ENCODE results near the gene KCNQ1.

The KCNQ1 gene

GRCh38 chr11:2432171-2432621 is 12.6 kb upstream of the KCNQ1 start:
- Mint-ChIP-seq H3K36me3 (no peaks in the 10 kb centered on the region), H3K27ac (no peak overlapping the region), H3K27me3 (no peaks in the 10 kb centered on the region), H3K9me3 (no peaks in the 10 kb centered on the region), H3K4me1 (no peaks in the 10 kb centered on the region), H3K4me3 (no peak overlapping the region)

DNA sequence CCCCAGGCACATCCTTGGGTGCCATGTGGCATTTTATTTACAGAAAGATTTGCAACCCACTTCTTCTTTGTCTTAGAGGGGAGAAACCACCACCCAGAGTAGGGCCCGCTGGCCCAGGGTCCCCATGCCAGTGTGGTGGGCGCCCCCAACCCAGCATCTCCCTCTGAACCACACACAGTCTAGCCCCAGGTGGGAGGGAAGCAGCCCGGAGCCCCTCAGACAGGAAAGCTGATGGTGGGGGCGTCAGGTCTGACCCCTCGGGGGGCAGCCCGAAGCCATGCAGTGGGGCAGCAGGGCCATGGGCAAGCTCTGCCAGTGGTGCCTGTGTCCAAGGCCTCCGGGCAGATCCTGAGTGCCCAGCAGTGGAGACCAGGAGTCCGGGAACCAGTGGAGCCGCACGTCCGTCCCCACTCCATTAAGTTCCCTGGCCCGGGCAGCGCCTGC is 12.2 kb upstream of the KCNQ1 start:
- Mint-ChIP-seq H3K36me3 (no peaks in the 10 kb centered on the region), H3K27me3 (no peaks in the 10 kb centered on the region), H3K4me1 (no peaks in the 10 kb centered on the region), H3K27ac (no peak overlapping the region), H3K4me3 (no peak overlapping the region), H3K9me3 (no peaks in the 10 kb centered on the region)

DNA sequence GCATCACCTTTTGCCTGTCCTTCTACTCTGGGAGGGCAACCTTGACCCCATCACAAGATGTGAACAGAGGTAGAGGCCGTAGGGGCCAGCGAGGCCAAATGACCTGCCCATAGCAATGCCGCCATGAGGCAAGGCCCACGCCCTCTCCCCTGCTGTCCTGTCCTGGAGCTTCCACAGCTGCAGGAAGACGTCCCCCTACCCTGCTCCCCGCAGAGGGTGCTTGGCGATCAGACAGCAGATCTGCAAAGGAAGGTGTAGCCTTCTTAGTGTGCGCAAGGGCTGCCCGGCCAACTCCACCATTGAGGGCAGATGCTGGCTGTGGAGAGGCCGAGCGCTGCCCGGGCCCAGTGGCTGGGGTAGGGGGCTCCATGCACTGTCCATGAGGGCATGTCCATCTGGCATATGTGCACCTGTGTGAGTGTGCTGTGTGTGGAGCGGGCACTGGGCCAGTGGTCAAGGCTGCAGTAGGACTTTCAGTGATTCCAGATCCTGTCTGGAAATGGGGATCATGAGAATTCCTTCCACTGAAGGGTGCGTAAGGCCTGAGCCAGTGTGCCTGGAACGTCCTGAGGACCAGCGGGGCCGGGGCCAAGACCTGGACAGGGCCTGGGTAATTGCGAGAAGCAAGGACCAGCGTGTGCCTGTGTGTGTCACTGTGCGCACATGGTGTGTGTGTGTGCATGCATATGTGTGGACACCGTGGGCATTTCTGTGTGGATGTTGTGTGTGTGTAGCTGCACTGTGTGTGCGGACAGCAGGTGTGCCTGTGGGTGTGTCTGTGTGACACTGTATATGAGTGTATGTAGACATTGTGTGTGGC is 11.5 kb upstream of the KCNQ1 start:
- no peaks in the 10 kb centered on the region for H3K4me1 Mint-ChIP-seq
- no peak overlapping the region for H3K4me3 Mint-ChIP-seq
- H3K36me3 Mint-ChIP-seq: no peaks in the 10 kb centered on the region
- no peak overlapping the region for H3K27ac Mint-ChIP-seq
- H3K9me3 Mint-ChIP-seq: no peaks in the 10 kb centered on the region
- H3K27me3 Mint-ChIP-seq: no peaks in the 10 kb centered on the region

GRCh38 chr11:2434008-2434407 is 10.8 kb upstream of the KCNQ1 start:
- no peak overlapping the region for H3K27ac Mint-ChIP-seq
- no peaks in the 10 kb centered on the region for H3K9me3 Mint-ChIP-seq
- H3K27me3 Mint-ChIP-seq: no peaks in the 10 kb centered on the region
- H3K36me3 Mint-ChIP-seq: no peaks in the 10 kb centered on the region
- no peak overlapping the region for H3K4me3 Mint-ChIP-seq
- H3K4me1 Mint-ChIP-seq: no peaks in the 10 kb centered on the region

DNA sequence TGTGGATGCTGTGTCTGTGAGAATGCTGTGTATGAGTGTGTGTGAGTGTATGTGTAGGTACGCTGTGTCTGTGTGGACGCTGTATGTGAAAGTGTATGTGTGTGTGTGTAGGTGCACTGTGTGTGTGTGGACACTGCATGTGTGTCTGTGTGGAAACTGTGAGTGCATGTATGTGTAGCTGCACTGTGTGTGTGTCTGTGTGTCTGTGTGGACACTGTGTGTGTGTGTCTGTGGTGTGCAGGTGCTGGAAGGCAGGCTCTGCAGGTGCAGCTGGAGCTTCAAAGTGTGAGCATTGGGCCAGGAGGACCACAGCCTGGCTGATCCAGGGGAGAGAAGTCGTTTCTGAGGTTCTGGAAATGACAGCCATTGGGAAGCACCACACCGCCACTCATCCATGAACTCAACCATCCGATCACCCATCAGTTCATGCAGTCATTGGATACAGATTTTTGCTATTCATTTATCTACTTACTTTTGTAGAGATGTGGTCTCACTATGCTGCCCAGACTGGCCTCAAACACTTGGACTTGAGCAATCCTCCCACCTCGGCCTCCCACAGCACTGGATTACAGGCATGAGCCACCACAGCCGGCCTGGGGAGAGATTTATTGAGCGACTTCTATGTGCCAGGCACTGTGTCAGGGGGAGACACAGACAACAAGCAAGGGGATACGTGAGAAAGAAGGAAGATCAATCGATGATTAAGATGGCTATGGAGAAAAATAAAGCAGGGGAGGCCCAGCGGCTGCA is 10.1 kb upstream of the KCNQ1 start:
- H3K9me3 Mint-ChIP-seq: no peaks in the 10 kb centered on the region
- H3K36me3 Mint-ChIP-seq: no peaks in the 10 kb centered on the region
- no peak overlapping the region for H3K4me3 Mint-ChIP-seq
- H3K27ac Mint-ChIP-seq: no peak overlapping the region
- no peaks in the 10 kb centered on the region for H3K4me1 Mint-ChIP-seq
- H3K27me3 Mint-ChIP-seq: no peaks in the 10 kb centered on the region

DNA sequence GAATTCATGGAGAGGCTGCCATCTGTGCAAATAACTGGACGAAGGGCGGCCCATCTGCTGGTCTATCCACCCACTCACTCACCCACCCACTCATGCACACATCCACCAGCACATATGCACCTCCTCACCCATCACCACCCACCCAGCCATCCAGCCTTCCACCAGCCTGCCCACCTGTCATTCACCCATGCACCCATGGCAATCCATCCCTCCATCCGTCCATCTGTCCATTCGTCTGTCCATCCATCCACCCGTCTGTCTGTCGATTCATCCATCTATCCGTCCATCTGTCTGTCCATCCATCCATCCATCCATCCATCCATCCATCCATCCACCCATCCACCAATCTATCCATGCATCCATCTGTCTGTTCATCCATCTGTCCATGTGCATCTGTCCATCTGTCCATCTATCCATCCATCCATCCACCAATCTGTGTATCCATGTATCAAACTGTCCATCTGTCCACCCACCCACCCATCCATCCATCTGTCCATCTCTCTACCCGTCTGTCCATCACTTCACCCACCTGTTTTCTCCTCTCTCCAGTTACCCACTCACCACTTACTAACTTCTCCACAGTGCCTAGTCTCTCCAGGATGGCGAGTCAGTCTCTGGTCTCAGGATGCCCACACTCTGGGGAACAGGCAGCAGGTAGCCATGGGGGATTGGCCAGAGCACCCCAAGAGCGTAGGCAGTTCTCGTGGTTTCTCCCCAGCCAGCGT is 9.4 kb upstream of the KCNQ1 start:
- H3K27me3 Mint-ChIP-seq: no peaks in the 10 kb centered on the region
- no peak overlapping the region for H3K4me3 Mint-ChIP-seq
- H3K36me3 Mint-ChIP-seq: no peaks in the 10 kb centered on the region
- H3K9me3 Mint-ChIP-seq: no peaks in the 10 kb centered on the region
- no peaks in the 10 kb centered on the region for H3K4me1 Mint-ChIP-seq
- no peak overlapping the region for H3K27ac Mint-ChIP-seq

DNA sequence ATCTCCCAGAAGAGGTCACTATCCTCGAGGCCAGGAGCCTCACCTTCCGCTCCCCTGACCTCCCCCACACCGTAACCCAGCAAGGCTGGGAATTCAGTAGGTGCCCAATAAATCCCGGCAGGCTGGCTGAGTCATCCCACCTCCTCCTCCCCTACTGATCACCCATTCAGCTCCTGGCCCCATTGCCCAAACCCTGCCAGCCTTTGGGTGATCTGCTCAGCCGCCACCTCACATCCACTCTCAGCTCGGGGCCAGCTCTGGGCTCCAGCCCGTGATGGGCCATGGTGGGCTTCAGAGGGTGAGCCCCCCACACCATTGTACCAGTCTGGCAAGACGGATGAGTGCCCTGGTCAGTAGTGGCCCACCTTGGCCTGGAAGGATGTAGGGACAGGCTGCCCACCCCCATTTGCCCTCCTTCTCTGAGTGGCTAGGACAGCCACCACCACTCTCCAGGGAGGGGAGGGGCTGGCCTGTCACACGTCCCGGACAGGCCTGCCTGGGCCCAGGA is 8.7 kb upstream of the KCNQ1 start:
- Mint-ChIP-seq H3K27ac (no peak overlapping the region), H3K36me3 (no peaks in the 10 kb centered on the region), H3K27me3 (no peaks in the 10 kb centered on the region), H3K4me1 (no peaks in the 10 kb centered on the region), H3K9me3 (no peaks in the 10 kb centered on the region), H3K4me3 (no peak overlapping the region)

- no peak overlapping the region for H3K4me3 Mint-ChIP-seq
- H3K9me3 Mint-ChIP-seq: no peaks in the 10 kb centered on the region
- H3K27me3 Mint-ChIP-seq: no peaks in the 10 kb centered on the region
- H3K4me1 Mint-ChIP-seq: no peaks in the 10 kb centered on the region
- no peak overlapping the region for H3K27ac Mint-ChIP-seq
- no peaks in the 10 kb centered on the region for H3K36me3 Mint-ChIP-seq
Observed at GRCh38 chr11:2436521-2437031, 8.2 kb upstream of the KCNQ1 start.

DNA sequence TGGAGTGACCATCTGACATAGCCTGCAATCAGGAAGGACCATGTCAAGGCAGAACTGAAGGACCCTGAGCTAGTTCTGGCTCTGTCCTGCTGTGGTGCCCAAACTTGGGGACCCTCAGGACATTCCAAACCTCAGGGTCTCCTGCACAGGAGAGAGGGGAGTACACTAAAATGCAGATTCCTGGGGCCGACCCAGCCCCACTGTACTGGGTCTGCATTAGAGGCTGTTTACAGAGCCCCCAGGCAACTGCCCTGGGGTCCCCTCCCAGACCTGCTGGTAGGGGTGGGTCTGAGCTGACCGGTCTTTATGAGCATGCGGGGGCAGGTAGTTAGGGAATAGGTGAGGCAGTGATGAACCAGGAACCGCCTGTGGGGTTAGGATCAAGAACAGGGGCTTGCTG is 7.3 kb upstream of the KCNQ1 start:
- no peaks in the 10 kb centered on the region for H3K9me3 Mint-ChIP-seq
- H3K27me3 Mint-ChIP-seq: no peaks in the 10 kb centered on the region
- H3K4me1 Mint-ChIP-seq: peaks cover 7% of the 10 kb centered on the region
- no peak overlapping the region for H3K4me3 Mint-ChIP-seq
- H3K36me3 Mint-ChIP-seq: no peaks in the 10 kb centered on the region
- no peak overlapping the region for H3K27ac Mint-ChIP-seq

DNA sequence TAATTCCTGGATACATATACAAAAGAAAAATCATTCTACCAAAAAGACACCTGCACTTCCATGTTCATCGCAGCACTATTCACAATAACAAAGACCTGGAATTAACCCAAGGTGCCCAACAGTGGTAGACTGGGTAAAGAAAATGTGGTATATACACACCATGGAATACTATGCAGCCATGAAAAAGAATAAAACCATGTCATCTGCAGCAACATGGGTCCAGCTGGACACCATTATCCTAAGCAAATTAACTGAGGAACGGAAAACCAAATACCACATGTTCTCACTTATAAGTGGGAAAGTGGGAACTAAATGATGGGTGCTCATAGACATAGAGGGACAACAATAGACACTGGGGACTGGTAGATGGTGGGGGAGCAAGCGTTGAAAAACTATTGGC is 5.0 kb upstream of the KCNQ1 start:
- Mint-ChIP-seq H3K4me3 (no peak overlapping the region), H3K9me3 (no peaks in the 10 kb centered on the region), H3K36me3 (no peaks in the 10 kb centered on the region), H3K4me1 (peaks cover 18% of the 10 kb centered on the region), H3K27me3 (no peaks in the 10 kb centered on the region), H3K27ac (no peak overlapping the region)

DNA sequence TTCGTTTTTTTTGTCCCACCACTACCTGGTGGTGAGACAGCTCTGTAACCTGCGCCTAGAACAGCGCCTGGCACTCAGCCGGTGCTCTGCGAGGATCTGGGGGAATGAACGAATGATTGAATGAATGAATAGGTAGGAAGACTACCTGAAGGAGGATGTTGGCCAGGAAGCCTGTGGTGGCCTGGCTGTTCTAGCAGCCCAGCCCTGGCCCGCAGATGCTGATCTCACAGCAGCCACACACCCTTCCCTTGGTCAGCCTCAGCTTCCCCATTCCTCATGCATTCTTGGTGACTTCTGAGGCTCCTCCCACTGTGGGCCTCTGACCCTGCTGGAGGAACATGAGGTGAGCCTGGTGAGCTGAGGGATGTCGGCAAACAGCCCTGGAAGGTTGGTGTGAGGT is 4.2 kb upstream of the KCNQ1 start:
- peaks cover 22% of the 10 kb centered on the region for H3K4me1 Mint-ChIP-seq
- H3K9me3 Mint-ChIP-seq: no peaks in the 10 kb centered on the region
- no peaks in the 10 kb centered on the region for H3K36me3 Mint-ChIP-seq
- H3K27me3 Mint-ChIP-seq: no peaks in the 10 kb centered on the region
- H3K27ac Mint-ChIP-seq: peak overlapping the region; percentile 35
- H3K4me3 Mint-ChIP-seq: no peak overlapping the region

GRCh38 chr11:2441171-2441570 is 3.6 kb upstream of the KCNQ1 start:
- Mint-ChIP-seq H3K27me3 (no peaks in the 10 kb centered on the region), H3K4me3 (no peak overlapping the region), H3K27ac (no peak overlapping the region), H3K9me3 (no peaks in the 10 kb centered on the region), H3K36me3 (no peaks in the 10 kb centered on the region), H3K4me1 (peaks cover 22% of the 10 kb centered on the region)

GRCh38 chr11:2442589-2442988 is 2.2 kb upstream of the KCNQ1 start:
- H3K27ac Mint-ChIP-seq: peak overlapping the region; percentile 62
- no peaks in the 10 kb centered on the region for H3K9me3 Mint-ChIP-seq
- no peak overlapping the region for H3K4me3 Mint-ChIP-seq
- peaks cover 36% of the 10 kb centered on the region for H3K4me1 Mint-ChIP-seq
- no peaks in the 10 kb centered on the region for H3K27me3 Mint-ChIP-seq
- no peaks in the 10 kb centered on the region for H3K36me3 Mint-ChIP-seq

DNA sequence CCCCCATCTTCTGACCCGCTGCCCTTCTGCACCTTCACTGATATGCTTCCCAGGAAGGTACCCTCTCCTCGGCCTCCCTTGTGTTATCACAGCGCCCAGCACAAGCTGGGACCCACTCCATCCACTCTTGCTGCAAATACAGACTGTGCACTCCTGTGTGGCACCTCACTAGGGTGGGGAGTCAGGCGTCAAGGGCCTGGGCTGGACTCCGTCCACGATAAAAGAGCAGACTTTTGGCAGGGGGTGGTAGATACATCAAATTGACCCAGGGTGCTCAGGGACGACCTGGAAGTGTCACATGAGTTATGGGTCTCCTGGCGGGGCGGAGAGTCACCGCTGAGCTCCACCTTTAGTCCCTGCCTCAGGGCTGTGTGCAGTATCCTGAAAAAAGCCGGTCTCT is 1.4 kb upstream of the KCNQ1 start:
- peak overlapping the region; percentile 17 for H3K4me3 Mint-ChIP-seq
- H3K36me3 Mint-ChIP-seq: no peaks in the 10 kb centered on the region
- H3K4me1 Mint-ChIP-seq: peaks cover 44% of the 10 kb centered on the region
- no peaks in the 10 kb centered on the region for H3K27me3 Mint-ChIP-seq
- no peaks in the 10 kb centered on the region for H3K9me3 Mint-ChIP-seq
- H3K27ac Mint-ChIP-seq: peak overlapping the region; percentile 12

Measured in activated naive CD4-positive, alpha-beta T cell treated with anti-CD3 and anti-CD28 coated beads, Interleukin-2, amount 50 U/mL, for 24 hours (primary cell).